GM23338 (cell line): ENCODE results near the gene PARD3. TPM values are rescaled to one million over a fixed set of nuclear protein-coding genes. Genes with fewer than 3 reads are reported as not detected.

Experiments
- ATAC-seq: fragments of 200-7000 bp; cut with Tn5 transposase; 3 replicates; pipeline ENCODE4 v1.9.1; 2020
- DNase-seq: peaks from one replicate; pipeline ENCODE4 v3.0.0-alpha.2; 2015; ENCODE audit warnings: low spot score
- H2AFZ ChIP-seq: fragments of 200-600 bp; sonication (generic); 2 replicates; pipeline ENCODE4 v1.8.0; 2016; ENCODE audit warnings: antibody characterized with exemption, mild to moderate bottlenecking, moderate library complexity
- H3F3A ChIP-seq: fragments of 200-600 bp; sonication (generic); replicated peaks from 2 replicates; pipeline ENCODE4 v1.8.0; 2017; ENCODE audit warnings: antibody characterized with exemption, mixed run types, low read depth
- H3K27ac ChIP-seq: fragments of 200-600 bp; sonication (generic); 2 replicates; pipeline ENCODE4 v1.6.1; 2016; ENCODE audit warnings: low read depth
- H3K27me3 ChIP-seq: fragments of 200-600 bp; sonication (generic); 2 replicates; pipeline ENCODE4 v1.8.0; 2016; ENCODE audit warnings: mild to moderate bottlenecking, mixed run types, moderate library complexity; ENCODE audit not compliant: insufficient read depth
- H3K36me3 ChIP-seq: fragments of 200-600 bp; sonication (generic); 2 replicates; pipeline ENCODE4 v1.8.0; 2016; ENCODE audit warnings: mild to moderate bottlenecking; ENCODE audit not compliant: insufficient read depth
- H3K4me1 ChIP-seq: fragments of 200-600 bp; sonication (generic); 2 replicates; pipeline ENCODE4 v1.8.0; 2016; ENCODE audit warnings: mild to moderate bottlenecking, moderate library complexity; ENCODE audit not compliant: insufficient read depth
- H3K4me2 ChIP-seq: fragments of 200-600 bp; sonication (generic); 2 replicates; pipeline ENCODE4 v1.7.1; 2017; ENCODE audit warnings: mixed run types
- H3K4me3 ChIP-seq: fragments of 200-600 bp; sonication (generic); 2 replicates; pipeline ENCODE4 v1.6.1; 2016; ENCODE audit warnings: mixed run types
- H3K79me2 ChIP-seq: fragments of 200-600 bp; sonication (generic); replicated peaks from 2 replicates; pipeline ENCODE4 v1.8.0; 2017; ENCODE audit warnings: mild to moderate bottlenecking; ENCODE audit not compliant: insufficient read depth
- H3K9me2 ChIP-seq: fragments of 200-600 bp; sonication (generic); 2 replicates; pipeline ENCODE4 v1.8.0; 2017; ENCODE audit not compliant: insufficient read depth
- H4K20me1 ChIP-seq: fragments of 200-600 bp; sonication (generic); replicated peaks from 2 replicates; pipeline ENCODE4 v1.8.0; 2017; ENCODE audit warnings: mild to moderate bottlenecking; ENCODE audit not compliant: insufficient read depth
- H3K27ac Mint-ChIP-seq: 2 replicates; pipeline ENCODE4 v1.8.0; 2020; ENCODE audit warnings: inconsistent platforms, mild to moderate bottlenecking, moderate library complexity, mixed read lengths
- H3K27me3 Mint-ChIP-seq: 3 replicates; pipeline ENCODE4 v1.8.0; 2022; ENCODE audit warnings: low read depth, mild to moderate bottlenecking, moderate library complexity, mixed read lengths, inconsistent platforms; ENCODE audit not compliant: insufficient read depth, poor library complexity
- H3K36me3 Mint-ChIP-seq: 3 replicates; pipeline ENCODE4 v1.8.0; 2021; ENCODE audit warnings: low read depth, mild to moderate bottlenecking, inconsistent platforms, moderate library complexity, mixed read lengths
- H3K4me1 Mint-ChIP-seq: 3 replicates; pipeline ENCODE4 v1.8.0; 2020; ENCODE audit warnings: mild to moderate bottlenecking, inconsistent platforms, mixed read lengths
- H3K4me3 Mint-ChIP-seq: 3 replicates; pipeline ENCODE4 v1.8.0; 2021; ENCODE audit warnings: moderate library complexity, mild to moderate bottlenecking, inconsistent platforms, mixed read lengths
- H3K9me3 Mint-ChIP-seq: 3 replicates; pipeline ENCODE4 v1.8.0; 2020; ENCODE audit warnings: moderate library complexity, mild to moderate bottlenecking, inconsistent platforms, mixed read lengths
- CREB1 ChIP-seq: fragments of 250-450 bp; sonication (Bioruptor Pico); IDR thresholded peaks from 2 replicates; pipeline ENCODE4 v1.5.0; 2020; ENCODE audit warnings: low read depth, mild to moderate bottlenecking, moderate library complexity
- JUNB ChIP-seq: IDR thresholded peaks from one replicate; pipeline ENCODE4 v1.6.1; 2016; ENCODE audit warnings: antibody characterized with exemption; ENCODE audit not compliant: unreplicated experiment
- POLR2AphosphoS5 ChIP-seq: IDR thresholded peaks from 2 replicates; pipeline ENCODE4 v1.6.1; 2016; ENCODE audit warnings: antibody characterized with exemption, low read depth
- REST ChIP-seq: IDR thresholded peaks from one replicate; pipeline ENCODE4 v1.6.1; 2018; ENCODE audit warnings: antibody characterized with exemption; ENCODE audit not compliant: unreplicated experiment
- STAT1 ChIP-seq: IDR thresholded peaks from one replicate; pipeline ENCODE4 v1.6.1; 2016; ENCODE audit warnings: antibody characterized with exemption; ENCODE audit not compliant: unreplicated experiment
- ZNF331 ChIP-seq: fragments of 250-450 bp; sonication (Bioruptor Pico); IDR thresholded peaks from 2 replicates; pipeline ENCODE4 v1.5.0; 2020; ENCODE audit warnings: low read depth, mild to moderate bottlenecking, moderate library complexity
- ZNF462 ChIP-seq: fragments of 250-450 bp; sonication (Bioruptor Pico); IDR thresholded peaks from 2 replicates; pipeline ENCODE4 v1.5.0; 2020; ENCODE audit warnings: mild to moderate bottlenecking, moderate library complexity
- polyA plus RNA-seq: library from polyadenylated mRNA; unstranded; fragments of >200 nt; fragmentation: Nextera tagmentation; extraction: Ambion mirVana; gene quantifications from 2 replicates; pipeline ENCODE4 v1.2.1, GENCODE V29; 2016
- total RNA-seq: library from RNA; depleted of rRNA; stranded (reverse); fragments of >200 nt; shearing (Covaris generic); gene quantifications from 2 replicates; pipeline ENCODE4 v1.2.3, GENCODE V29; 2014

PARD3 gene
- total and polyA plus RNA-seq, 2 experiments from 2014 or later = 30.2 to 51.4 TPM

- TF ChIP-seq CREB1 (CRISPR knock-in tag) (no peak), ZNF462 (CRISPR knock-in tag) (no peak), JUNB (no peak), ZNF331 (CRISPR knock-in tag) (no peak), POLR2AphosphoS5 (no peak), REST (no peak), STAT1 (no peak)
- ATAC-seq = no peak
- Histone ChIP-seq H3K4me1 (peaks cover 7% of the 10 kb centered on the region; the same call in 1 of the 2 replicates), H4K20me1 (no peaks in the 10 kb centered on the region; the same call in 1 of the 2 replicates), H3F3A (no peaks in the 10 kb centered on the region), H3K27ac (no peak overlapping the region), H3K27me3 (no peaks in the 10 kb centered on the region), H3K79me2 (peaks cover 64% of the 10 kb centered on the region), H3K9me2 (no peaks in the 10 kb centered on the region), H3K4me2 (no peak overlapping the region), H3K36me3 (no peaks in the 10 kb centered on the region), H2AFZ (no peak overlapping the region), H3K4me3 (no peak overlapping the region)
- Mint-ChIP-seq H3K36me3 (no peaks in the 10 kb centered on the region), H3K4me3 (no peak overlapping the region), H3K4me1 (peaks cover 31% of the 10 kb centered on the region), H3K9me3 (no peaks in the 10 kb centered on the region), H3K27ac (no peak overlapping the region), H3K27me3 (peaks cover 5% of the 10 kb centered on the region)
- no peak for DNase-seq
Measured at GRCh38 chr10:34674176-34674575, 140.9 kb downstream of the PARD3 start.
